HG03097 (cell line): ENCODE data around the gene SLC19A3.

ENCODE experiments used
- ATAC-seq: cut with Tn5 transposase; IDR thresholded peaks from one replicate; pipeline ENCODE4 v1.9.1; 2021; ENCODE audit not compliant: unreplicated experiment, low FRiP score

The SLC19A3 gene

GRCh38 chr2:227634201-227634600, 83.6 kb downstream of the SLC19A3 start:
- no peak for ATAC-seq
